HUDEP-2 (cell line): ENCODE results near the gene POLE3.
A peak's percentile ranks its signal among the peaks of the same experiment; 100 is the strongest.
"Not testable (repeated sequence)": the region's sequence is repeated elsewhere in the genome, so short reads cannot be mapped to it uniquely, and the experiment has no call there.

Experiments
- DNase-seq, 76 experiments: peaks; one replicate each; lab custom pipeline; 2025; ENCODE audit not compliant: unreplicated experiment in 76 of 76; lab: John Stamatoyannopoulos, UW

Gene POLE3

GRCh38 chr9:113406353-113406752, 4.1 kb downstream of the POLE3 start:
- not testable (repeated sequence) for DNase-seq

GRCh38 chr9:113403646-113404045, 6.8 kb downstream of the POLE3 start:
- no peak for DNase-seq

- peak in 75 of 76 experiments; percentile 74 to 99 (median 97) for DNase-seq
These were observed 9.3 kb downstream of the POLE3 start, which contains the start of gene ALAD for GRCh38 chr9:113401027-113401792. TSS of gene ALAD (minus strand) at chr9:113401284. CDS start at chr9:113393559, 7,725 bp downstream.

GRCh38 chr9:113399646-113400200, 10.8 kb downstream of the POLE3 start:
- no peak for DNase-seq

- no peak for DNase-seq
These were observed 11.7 kb downstream of the POLE3 start for GRCh38 chr9:113398796-113399195.

GRCh38 chr9:113397203-113397631, 13.3 kb downstream of the POLE3 start:
- DNase-seq, result peak in 73 of 76 experiments; percentile 27 to 96 (median 83)

- no peak for DNase-seq
These were observed 15.2 kb downstream of the POLE3 start for GRCh38 chr9:113395000-113395861.

- peak in 2 of 76 experiments; percentile 10 to 19 for DNase-seq
These were observed 17.2 kb downstream of the POLE3 start for GRCh38 chr9:113393281-113393680.

GRCh38 chr9:113391917-113392316, 18.6 kb downstream of the POLE3 start:
- DNase-seq, result no peak

- no peak for DNase-seq
These were observed 20.1 kb downstream of the POLE3 start for GRCh38 chr9:113390192-113390960.

GRCh38 chr9:113389451-113389850, 21.0 kb downstream of the POLE3 start:
- no peak for DNase-seq

- no peak for DNase-seq
These were observed 21.6 kb downstream of the POLE3 start for GRCh38 chr9:113388833-113389232.

- DNase-seq, result no peak
These were observed 22.8 kb downstream of the POLE3 start for GRCh38 chr9:113387560-113388230.

GRCh38 chr9:113386571-113387393, 23.7 kb downstream of the POLE3 start:
- no peak for DNase-seq

- DNase-seq, result no peak
These were observed 28.5 kb downstream of the POLE3 start for GRCh38 chr9:113381909-113382411.

- DNase-seq, result not testable (repeated sequence)
These were observed 29.0 kb downstream of the POLE3 start for GRCh38 chr9:113381441-113381840.

- DNase-seq, result no peak
These were observed 29.6 kb downstream of the POLE3 start for GRCh38 chr9:113380869-113381378.

GRCh38 chr9:113379829-113380210, 30.7 kb downstream of the POLE3 start:
- not testable (repeated sequence) for DNase-seq
